ENCODE measurements around the gene ICE1.
A peak's percentile ranks its signal among the peaks of the same experiment; 100 is the strongest.
"Not testable (repeated sequence)": the region's sequence is repeated elsewhere in the genome, so short reads cannot be mapped to it uniquely, and the experiment has no call there.

Gene ICE1

DNA sequence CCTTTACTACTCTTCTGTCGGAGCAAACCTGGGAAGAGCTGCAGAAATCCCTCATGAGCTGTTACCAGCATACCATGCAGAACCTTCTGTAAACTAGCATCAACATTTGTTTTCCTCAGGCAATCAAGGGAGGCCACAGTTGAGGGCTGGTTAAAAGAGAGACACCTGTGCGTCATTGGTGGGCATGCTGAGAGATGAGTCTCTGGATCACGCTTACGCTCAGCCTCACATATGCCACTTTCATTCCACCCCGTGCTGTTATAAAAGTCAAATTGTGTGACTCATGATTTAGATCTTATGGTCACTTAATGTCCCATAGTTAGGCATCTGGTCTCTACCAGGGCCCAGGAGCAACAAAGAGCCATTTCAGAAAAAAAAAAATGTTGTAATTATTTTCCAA is 18.1 kb upstream of the ICE1 start:
- no peak for DNase-seq (ENCODE audit: low read depth)

DNA sequence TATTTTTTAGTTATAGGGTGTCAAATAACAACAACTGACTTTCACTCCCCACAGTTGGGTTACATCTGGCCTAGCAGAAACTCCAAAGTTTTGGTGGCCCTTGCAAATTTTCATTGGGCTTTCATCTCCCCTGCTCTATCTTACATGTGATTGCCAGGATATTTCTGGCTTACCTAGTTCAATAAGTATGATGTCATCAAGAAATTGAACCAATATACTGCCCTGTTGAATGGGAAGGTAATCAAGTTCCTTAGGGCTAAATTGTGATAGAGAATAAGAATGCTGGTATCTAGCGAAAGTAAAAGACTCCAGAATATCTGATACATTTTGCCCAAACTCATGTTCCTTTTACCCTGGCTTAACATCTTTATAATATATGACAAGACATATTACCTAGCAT is 17.0 kb upstream of the ICE1 start:
- DNase-seq (ENCODE audit: low read depth): no peak

DNA sequence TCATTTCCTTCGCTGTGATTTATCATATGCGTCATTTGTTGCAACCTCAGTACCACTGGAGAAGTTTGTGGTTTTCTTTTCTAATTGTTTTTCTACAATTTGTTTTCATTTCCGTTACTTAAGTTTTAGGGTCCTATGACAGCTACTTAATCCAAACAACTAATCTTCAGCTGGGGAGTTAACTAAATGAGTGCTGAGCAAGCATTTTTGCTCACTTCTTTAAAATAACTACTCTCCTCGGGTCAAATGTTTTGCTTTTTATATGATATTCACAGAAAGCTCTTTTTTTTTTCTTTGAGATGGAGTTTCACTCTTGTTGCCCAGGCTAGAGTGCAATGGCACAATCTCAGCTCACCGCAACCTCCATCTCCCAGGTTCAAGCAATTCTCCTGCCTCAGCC is 14.6 kb upstream of the ICE1 start:
- no peak for DNase-seq (ENCODE audit: low read depth)

DNA sequence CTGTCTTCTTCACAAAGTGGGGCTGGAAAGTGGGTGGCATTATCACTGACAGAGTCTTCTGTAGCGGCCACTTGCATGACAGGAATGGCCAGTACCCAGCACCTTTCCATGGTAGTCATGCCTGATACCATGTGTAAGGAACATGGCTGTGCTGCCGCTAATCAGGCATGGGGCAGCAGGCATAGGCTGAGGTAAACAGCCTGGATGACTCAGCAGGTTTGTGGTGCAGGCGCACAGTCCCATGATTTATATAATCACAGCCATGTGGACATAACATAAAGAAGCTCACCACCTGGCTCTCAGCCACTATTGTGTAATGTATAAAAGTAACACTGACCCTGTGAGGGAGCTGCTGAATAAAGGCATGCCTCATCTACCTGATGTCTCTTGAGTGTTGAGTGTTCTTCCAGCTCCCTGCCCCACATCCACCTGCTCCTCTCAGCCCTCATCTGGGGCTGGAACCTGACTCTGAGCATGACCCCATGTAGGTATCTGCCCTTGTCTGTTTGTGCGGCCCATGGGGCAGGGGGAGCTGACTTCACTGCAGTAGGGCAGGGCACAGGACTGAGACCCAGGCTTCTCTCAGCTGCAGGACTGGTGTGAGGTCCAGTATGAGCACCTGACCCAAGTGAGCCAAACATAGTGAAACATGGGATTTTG is 13.2 kb upstream of the ICE1 start:
- DNase-seq (ENCODE audit: low read depth): peak; percentile 60

DNA sequence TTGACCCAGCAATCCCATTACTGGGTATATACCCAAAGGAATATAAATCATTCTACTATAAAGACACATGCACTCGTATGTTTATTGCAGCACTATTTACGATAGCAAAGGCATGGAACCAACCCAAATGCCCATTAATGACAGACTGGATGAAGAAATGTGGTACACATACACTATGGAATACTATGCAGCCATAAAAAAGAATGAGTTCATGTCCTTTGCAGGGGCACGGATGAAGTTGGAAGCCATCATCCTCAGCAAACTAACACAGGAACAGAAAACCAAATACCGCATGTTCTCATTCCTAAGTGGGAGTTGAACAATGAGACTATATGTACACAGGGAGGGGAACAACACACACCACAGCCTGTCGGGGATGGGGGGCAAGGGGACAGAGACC is 8.6 kb upstream of the ICE1 start:
- DNase-seq (ENCODE audit: low read depth): not testable (repeated sequence)

DNA sequence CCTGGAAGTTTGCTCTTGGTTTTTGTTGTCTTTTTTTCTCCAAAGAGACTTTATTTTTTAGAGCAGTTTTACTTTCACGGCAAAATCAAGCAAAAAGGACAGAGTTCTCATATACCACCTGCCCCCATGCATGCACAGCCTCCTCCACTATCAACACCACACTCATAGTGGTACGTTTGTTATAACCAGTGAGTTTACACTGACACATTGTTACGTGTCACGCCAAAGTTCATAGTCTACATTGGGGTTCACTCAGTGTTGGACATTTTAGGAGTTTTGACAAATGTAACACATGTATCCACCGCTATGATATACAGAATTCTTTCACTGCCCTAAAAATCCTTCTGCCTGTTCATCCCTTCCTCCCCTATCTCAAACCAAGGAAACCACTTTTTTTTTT is 7.5 kb upstream of the ICE1 start:
- no peak for DNase-seq (ENCODE audit: low read depth)

DNA sequence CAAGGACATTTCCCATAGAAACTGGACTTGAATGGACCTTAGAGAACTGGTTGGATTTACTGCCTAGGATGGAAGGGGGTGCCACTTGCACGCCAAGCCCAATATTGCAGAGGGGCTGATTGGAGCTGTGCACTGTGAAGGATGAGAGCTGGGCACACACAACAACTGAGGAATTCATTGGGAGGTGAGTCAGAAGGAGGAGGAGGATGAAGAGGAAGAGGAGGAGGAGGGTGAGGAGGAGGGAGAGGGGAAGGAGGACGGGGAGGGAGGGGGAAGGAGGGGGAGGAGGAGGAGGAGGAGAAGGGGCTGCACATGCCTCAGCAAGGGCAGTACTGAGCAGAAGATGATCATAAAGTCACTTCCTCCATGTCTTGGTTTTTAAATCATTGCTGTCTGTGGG is 5.7 kb upstream of the ICE1 start:
- DNase-seq (ENCODE audit: low read depth): no peak

DNA sequence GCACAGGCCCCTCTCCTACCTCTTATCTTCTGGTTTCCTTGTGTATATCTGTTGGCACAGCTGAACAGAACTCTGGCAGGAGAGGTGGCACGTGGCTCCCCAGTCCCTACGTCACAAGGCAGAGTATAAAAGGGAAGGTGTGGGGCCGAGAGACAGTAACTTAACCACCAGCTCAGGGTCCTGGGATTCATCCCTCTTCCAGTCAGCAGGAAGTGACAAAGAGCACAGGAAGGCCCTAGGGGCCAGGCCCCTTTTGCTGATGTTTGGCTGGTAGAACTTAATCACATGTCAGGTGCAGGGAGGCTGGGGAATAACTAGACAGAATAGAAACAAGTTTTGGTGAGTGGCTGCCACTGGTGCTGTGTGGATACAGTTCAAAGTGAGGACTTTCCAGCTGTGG is 4.5 kb upstream of the ICE1 start:
- DNase-seq (ENCODE audit: low read depth): no peak

DNA sequence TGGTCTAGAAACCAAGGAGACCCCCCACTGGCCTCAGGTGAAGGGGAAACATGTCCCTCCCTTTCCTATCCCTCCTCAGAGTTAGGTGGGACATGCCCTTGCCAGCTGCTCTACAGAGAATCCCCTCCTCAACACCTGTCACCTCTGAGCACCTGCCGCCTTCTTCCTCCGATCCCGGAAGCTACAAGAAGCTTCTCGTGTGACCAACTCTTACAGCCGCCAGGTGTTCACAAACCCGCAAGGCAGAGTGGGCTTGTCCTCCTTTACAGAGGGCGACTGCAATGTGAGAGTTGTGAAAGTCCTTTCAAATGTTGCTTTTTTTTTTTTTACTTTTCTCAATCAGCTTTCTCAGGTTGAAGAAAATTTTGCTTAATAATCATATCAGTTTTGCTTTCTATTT is 3.7 kb upstream of the ICE1 start:
- DNase-seq (ENCODE audit: low read depth): no peak

DNA sequence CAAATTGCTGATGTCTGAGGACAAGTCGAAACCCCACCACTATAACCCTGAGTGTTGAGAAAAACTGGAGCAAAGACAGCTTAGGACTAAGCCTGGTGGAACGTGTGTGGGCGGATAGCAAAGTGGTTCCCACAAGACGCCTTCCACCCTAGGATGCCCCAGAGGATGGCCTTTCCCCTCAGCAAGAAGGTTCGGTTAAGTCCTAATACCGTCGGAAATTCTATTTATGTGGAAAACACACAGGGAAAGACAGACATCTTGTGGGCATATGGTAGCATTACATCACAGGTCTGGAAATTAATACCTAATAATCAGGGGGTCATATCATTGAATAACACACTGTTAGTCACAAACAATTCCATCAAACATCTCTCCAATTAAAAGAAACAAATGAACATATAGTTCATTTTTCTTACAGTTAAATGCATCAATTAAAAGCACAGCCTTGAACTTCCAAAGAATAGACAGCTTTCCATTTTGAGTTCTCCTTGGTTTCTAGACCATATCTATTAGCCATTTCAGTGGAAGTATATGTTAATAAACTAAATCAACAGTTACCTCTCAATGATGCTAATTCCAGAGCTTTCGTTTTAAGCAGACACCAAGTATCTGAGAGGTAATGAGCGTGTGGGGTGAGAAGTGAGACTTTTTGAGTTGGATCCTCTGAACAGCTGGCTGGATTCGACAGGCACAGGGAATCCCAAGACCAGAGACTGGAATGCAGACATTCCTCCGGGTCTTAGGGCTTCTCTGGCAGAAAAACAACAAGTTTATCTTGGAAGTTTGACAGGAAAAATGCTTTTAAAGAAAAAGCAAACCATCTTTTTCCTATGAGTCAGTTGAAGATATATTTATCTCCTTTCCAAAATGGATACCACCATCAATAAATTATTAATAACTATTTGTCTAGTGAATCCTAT is 2.9 kb upstream of the ICE1 start:
- peak; percentile 86 for DNase-seq (ENCODE audit: low read depth)

DNA sequence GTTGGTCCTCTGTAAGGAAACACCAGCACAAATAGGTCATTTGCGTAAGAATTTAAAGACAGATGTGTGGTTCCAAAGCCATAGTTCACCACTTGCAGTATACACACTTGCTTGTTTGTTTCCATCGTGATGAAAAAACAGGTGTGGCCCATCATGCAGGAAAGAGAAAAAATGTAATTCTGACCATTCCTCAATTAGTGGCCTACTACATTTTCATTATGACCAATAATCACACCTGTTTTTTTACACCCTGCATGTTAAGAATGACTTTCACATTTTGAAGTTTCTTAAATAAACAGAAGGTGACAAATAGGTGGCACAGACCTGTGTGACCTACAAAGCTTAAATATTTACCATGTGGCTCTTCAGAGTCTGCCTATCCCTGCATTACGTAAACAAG is 2.2 kb upstream of the ICE1 start:
- no peak for DNase-seq (ENCODE audit: low read depth)

DNA sequence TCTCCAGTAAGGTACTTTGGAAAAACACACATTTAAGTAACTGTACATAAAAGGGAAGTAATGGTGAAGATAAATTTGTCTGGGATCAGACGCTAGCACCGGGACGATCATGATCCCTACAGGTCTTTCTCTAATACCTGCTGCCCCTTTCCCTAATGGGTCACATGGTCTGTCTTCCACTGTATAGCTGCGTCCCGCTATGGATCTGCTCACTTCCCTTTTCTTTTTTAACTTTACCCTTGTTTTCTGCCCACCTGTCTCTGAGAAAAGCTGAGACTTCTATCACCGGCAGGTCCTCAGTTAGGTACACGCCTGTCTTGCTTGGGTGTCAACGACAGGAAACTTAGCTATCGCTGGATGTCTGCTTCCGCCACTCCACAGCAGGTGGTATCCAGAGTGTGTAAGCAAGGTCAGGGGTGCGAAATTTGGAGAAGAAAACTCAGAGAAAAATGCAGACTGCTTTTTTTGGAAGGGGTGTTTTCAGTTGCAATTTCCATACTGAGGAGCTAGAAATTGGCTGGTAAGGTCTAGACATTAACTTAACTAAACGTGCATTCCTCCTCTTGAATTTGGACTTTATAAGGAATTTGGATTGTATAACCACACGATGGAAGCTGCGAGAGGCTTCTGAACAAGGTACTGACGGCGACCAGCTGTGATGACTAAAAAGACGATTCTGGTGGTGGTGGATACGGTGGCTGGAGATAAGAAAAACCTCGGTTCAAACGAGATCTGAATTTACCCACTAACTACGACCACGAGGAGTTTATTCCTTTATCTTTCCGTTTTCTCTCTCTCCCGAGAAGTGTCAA is 1.1 kb upstream of the ICE1 start:
- peak; percentile 18 for DNase-seq (ENCODE audit: low read depth)

DNA sequence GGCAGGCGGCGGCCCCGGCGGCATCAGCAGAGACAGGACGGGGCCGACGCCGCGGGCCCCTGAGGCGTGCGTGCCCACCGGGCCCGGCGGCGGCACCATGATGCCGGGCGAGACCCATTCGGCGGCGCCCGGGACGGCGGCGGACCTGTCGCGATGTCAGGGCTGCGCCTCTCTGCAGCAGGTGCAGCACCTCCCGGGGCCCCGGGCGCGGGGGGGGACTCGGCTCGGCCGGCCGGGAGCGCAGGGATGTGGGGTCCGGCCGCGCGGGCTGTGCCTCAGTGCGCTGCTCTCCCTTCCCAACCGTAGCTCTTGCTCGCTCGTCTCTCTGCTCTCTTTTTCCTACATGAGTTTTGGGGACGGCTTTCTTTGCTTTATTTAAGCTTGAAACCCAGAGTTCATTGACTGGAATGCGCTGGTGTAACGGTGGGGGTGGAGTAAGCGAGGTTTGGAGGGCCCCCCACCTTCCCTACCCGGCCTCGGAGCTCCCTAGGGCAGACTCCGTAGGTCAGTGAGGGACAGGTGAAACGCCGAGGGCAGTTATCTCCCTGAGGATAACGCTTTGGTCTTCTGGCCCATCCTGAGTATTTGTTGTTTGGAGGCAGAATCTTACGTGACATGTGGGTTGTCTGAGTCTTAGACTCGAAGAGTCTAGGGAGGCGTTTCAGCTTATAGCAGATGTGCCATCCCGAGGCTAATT is 490 bp downstream of the ICE1 start:
- DNase-seq (ENCODE audit: low read depth): no peak

DNA sequence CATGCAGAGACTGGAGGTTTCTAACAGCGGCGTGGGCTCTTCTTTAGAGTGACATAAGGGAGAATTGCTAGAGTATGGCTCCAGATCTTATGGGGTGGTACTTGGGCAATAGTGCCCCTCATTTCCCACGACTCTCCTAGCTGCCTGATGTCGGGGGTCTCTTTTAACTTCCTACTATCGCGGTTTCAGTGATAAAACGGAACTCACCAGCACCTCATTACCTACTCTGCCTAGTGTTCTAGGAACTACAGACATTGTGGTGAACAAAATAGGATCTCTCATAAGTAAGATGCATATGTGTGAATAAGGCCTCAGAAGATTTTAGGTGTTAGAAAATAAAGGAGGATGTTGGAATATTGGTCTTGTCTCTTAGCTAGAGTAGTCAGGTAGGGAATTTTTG is 1.1 kb downstream of the ICE1 start:
- no peak for DNase-seq (ENCODE audit: low read depth)

DNA sequence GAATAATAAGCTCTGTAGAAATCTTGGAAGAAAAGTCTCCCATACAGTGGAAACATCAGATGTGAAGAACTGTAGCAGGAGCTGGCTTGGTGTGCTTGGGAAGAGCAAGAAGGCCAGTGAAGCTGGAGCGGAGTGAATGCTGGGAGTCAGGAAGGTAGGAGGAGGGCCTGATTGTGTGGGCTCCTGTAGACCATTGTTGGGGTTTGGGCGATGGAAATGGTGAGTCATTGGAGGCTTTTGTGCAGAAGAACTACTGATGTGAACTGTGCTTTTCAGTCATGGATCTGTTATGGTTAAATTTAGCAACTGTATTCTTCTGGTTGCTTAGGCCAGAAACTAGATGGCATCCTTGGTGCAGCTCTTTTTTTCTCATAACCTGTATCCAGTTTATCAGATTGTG is 2.3 kb downstream of the ICE1 start:
- no peak for DNase-seq (ENCODE audit: low read depth)

DNA sequence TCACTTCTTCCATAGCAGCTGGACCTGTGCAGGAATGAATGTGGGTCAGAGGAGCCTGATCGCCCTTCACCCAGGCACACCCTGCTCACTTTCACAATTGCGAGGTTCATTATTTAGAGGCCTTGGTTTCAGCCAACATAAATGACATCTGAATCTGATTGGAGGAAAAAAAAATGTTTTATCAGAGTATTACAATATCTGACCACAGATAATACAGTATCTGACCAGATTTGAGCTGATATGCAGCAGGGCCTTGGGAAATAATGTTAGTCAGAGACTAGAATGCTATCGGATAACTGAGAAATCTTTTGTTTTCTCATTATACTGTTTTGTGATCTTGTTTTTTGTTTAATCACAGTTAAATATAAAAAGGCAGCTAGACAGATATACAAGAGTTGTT is 7.7 kb downstream of the ICE1 start:
- DNase-seq (ENCODE audit: low read depth): peak; percentile 61

DNA sequence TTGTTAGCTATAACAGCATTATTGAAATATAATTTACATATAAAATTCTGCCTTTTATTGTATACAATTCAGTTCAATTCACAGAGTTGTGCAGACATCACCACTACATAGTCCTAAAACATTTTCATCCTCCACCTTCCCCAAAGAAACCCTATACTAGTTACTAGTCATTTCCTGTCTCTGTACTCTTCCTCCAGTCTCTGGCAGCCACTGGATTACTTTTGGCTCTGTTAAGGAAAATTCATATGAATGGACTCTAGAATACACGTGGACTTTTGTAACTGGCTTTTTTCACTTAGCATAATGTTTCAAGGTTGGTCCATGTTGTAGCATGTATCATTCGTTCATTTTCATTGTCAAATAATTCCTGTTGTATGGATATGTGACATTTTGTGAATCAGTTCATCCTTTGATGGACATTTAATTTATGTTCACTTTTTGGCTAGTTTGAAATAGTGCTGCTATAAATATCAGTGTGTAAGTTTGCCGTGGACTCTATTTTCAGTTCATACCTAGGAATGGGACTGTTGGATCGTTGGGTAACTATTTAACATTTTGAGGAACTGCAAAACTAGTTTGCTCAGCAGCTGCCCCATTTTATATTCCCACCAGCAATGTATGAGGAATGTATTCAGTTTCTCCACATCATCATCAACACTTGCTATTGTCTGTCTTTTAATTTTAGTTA is 9.7 kb downstream of the ICE1 start:
- peak; percentile 29 for DNase-seq (ENCODE audit: low read depth)

DNA sequence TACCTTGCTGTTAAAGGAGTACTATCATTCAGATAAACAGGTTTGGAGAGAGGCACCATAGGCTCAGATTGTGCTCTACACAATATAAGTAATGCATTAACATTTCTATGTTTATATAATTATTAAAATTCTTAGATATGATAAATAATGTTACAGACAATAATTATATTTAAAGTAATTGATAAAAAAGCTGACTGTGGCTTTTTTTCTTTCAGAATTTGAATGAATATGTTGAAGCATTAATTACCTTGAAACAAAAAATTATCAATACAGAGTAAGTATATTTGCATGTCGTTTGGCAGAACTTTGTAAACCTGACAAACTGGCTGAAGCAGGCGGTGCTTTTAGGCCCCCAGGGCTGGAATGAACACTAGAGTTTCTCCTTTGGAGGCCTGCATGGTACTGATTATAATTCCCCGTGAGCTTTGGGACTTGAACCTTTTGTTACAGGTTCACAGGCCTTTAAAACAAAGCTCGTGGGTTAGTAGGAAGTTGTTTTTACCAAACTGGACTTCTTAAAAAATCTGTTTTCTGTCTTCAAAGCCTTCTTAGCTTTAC is 13.8 kb downstream of the ICE1 start:
- DNase-seq (ENCODE audit: low read depth): no peak

DNA sequence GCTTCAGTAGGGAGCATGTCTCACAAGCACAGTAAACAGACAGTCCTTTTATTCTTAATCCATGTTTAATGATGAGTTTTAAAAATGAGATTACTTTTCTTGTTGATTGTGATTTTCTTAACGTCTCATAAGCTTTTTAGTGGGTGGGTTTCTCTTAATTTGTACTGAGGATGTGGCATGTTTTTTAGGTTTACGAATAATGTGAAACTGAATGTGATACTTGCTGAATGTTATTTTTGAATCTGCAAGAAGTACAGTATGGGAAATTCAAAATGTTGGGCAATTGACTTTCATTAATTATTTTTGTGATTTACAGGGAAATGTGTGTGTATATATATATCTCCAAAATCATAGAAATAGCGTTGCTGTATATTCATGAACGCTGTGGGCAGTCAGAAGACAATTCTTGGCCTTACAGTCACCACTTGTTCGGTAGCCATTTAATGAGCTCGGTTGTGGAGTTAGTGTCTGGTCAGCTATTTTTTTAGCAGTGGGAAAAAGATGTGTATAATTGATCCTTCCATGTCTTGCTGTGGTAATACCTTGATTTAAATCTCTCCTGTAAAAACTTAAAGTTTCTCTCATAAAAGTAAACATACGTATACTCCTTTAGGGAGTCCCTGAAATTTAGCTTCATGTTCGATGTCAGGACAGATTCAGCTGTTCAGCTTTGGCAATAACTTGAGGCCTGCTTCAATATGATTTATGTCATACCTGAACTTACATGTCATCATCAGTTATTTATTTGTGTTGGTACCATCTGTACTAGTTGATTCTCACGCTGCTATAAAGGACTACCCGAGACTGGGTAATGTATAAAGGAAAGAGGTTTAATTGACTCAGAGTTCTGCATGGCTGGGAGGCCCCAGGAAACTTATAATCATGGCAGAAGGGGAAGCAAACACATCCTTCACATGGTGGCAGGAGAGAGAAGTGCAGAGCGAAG is 15.0 kb downstream of the ICE1 start:
- no peak for DNase-seq (ENCODE audit: low read depth)

DNA sequence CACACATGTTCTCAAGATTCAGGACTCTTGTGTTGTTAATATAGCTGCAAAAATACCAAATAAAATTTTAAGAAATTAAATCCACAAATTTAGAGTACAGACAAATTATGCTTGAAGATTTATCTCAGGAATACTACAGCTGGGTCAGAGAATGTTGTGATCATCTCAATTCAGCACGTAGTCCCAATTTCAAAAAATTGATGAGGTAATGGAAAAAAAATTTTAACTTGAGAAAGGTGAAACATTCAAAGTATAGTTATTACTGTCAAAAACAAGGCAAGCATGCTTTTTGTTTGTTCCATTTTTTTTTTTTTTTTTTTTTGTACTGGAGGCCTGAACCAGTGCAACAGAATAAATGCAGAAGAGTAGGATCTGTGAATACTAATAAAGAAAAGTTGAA is 29.4 kb downstream of the ICE1 start:
- no peak for DNase-seq (ENCODE audit: low read depth)

Measured in amniotic epithelial cell (primary cell).